AG04449 (cell line): ENCODE results near the gene ESRRA.

Source experiments
- CTCF ChIA-PET: fragments of 350-600 bp; formaldehyde crosslinking; extraction: SDS; loops from one replicate; lab custom pipeline; 2021; ENCODE audit warnings: antibody characterized with exemption; lab: Yijun Ruan, JAX
- POLR2A ChIA-PET: fragments of 400-600, 350-600 bp; formaldehyde crosslinking; extraction: SDS; loops from one replicate; lab custom pipeline; 2020; ENCODE audit warnings: antibody characterized with exemption, inconsistent platforms; lab: Yijun Ruan, JAX
- DNase-seq: peaks from one replicate; pipeline ENCODE4 v3.0.0-alpha.2; 2010; ENCODE audit warnings: low read depth, low spot score
- H3K4me3 ChIP-seq: 2 replicates; pipeline ENCODE4 v1.5.1; 2011; ENCODE audit warnings: low read depth, mild to moderate bottlenecking, control low read depth, low read length
- CTCF ChIP-seq: IDR thresholded peaks from one replicate; pipeline ENCODE4 v1.5.1; 2011; ENCODE audit warnings: mild to moderate bottlenecking, moderate library complexity, low read length, control low read depth, inconsistent platforms; ENCODE audit not compliant: insufficient read depth; ENCODE audit errors: missing control alignments

Gene ESRRA

GRCh38 chr11:64290352-64291261, 14.7 kb upstream of the ESRRA start:
- H3K4me3 ChIP-seq = no peak overlapping the region
- CTCF ChIA-PET = interaction anchor here (3.1 to 10.7 kb wide), 3 partner anchors 7 to 39 kb away, joined by 10 to 166 read pairs (median 15); partner anchors contain the start of genes CATSPERZ, ESRRA and PLCB3
- TF ChIP-seq CTCF = no peak
- no peak for DNase-seq
- POLR2A ChIA-PET = no interaction called here

GRCh38 chr11:64291262-64291751, 14.0 kb upstream of the ESRRA start, which contains the start of gene KCNK4:
Gene KCNK4, plus strand, starts transcription at chr11:64291302. Its CDS starts 1,717 bp downstream, at chr11:64293019.
- ChIA-PET CTCF (interaction anchor here (1.0 to 10.7 kb wide), 3 partner anchors 8 to 40 kb away, joined by 3 to 166 read pairs (median 10); partner anchors contain the start of genes CATSPERZ, ESRRA and PLCB3), POLR2A (no interaction called here)
- H3K4me3 ChIP-seq = peak within 1 kb of the TSS; percentile 29; the same call in 1 of the 2 replicates
- no peak for TF ChIP-seq CTCF
- no peak for DNase-seq

GRCh38 chr11:64291752-64292459, 13.4 kb upstream of the ESRRA start:
- ChIA-PET POLR2A (no interaction called here), CTCF (interaction anchor here (1.0 to 10.7 kb wide), 7 partner anchors 9 to 87 kb away, joined by 3 to 166 read pairs (median 10); partner anchors contain the start of genes CATSPERZ, ESRRA and PLCB3)
- no peak for TF ChIP-seq CTCF
- H3K4me3 ChIP-seq = peak overlapping the region; percentile 29
- DNase-seq = no peak

GRCh38 chr11:64292460-64293254, 12.7 kb upstream of the ESRRA start:
- peak overlapping the region; percentile 29 for H3K4me3 ChIP-seq
- CTCF ChIA-PET = interaction anchor here (1.0 to 4.7 kb wide), 5 partner anchors 9 to 88 kb away, joined by 3 to 37 read pairs (median 6); no protein-coding TSS in a partner anchor
- DNase-seq = no peak
- POLR2A ChIA-PET = no interaction called here
- no peak for TF ChIP-seq CTCF

- no peak for DNase-seq
- H3K4me3 ChIP-seq = no peak overlapping the region
- ChIA-PET CTCF (interaction anchor here (0.7 to 4.7 kb wide), 2 partner anchors 9 to 47 kb away, joined by 4 to 37 read pairs; no protein-coding TSS in a partner anchor), POLR2A (no interaction called here)
- TF ChIP-seq CTCF = no peak
Observed at GRCh38 chr11:64294774-64295173, 10.6 kb upstream of the ESRRA start.
